Measurements from ENCODE around the gene ACTRT2.

DNA sequence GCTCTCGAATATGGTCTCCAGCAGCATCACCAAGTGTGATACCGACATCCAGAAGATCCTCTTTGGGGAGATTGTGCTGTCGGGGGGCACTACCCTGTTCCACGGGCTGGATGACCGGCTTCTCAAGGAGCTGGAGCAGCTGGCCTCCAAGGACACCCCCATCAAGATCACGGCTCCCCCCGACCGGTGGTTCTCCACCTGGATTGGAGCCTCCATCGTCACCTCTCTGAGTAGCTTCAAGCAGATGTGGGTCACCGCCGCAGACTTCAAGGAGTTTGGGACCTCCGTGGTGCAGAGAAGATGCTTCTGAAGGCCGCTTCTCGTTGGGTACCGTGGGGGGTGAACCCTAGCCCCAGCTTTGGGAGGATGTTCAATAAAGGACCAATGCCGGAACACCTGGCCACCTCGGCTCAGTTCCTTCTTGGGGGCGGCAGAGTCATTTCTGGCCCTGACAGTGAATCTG is 1.3 kb downstream of the ACTRT2 start:
- TF ChIP-seq, protein P1, sequence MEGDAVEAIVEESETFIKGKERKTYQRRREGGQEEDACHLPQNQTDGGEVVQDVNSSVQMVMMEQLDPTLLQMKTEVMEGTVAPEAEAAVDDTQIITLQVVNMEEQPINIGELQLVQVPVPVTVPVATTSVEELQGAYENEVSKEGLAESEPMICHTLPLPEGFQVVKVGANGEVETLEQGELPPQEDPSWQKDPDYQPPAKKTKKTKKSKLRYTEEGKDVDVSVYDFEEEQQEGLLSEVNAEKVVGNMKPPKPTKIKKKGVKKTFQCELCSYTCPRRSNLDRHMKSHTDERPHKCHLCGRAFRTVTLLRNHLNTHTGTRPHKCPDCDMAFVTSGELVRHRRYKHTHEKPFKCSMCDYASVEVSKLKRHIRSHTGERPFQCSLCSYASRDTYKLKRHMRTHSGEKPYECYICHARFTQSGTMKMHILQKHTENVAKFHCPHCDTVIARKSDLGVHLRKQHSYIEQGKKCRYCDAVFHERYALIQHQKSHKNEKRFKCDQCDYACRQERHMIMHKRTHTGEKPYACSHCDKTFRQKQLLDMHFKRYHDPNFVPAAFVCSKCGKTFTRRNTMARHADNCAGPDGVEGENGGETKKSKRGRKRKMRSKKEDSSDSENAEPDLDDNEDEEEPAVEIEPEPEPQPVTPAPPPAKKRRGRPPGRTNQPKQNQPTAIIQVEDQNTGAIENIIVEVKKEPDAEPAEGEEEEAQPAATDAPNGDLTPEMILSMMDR (IDR thresholded peaks at IDR 0.05), result no peak
- no peak for TF ChIP-seq NRF1 (IDR thresholded peaks at IDR 0.05; ENCODE audit: low read depth, low read length)
- TF ChIP-seq GABPA (IDR thresholded peaks at IDR 0.05; ENCODE audit: low read depth), result no peak
- TF ChIP-seq RXRA (IDR thresholded peaks at IDR 0.05; ENCODE audit: borderline replicate concordance, low read depth), result no peak
- TF ChIP-seq RAD21 (IDR thresholded peaks at IDR 0.05; ENCODE audit: low read length), result no peak
- TF ChIP-seq JUND (IDR thresholded peaks at IDR 0.05), result no peak
- TF ChIP-seq, protein P2, sequence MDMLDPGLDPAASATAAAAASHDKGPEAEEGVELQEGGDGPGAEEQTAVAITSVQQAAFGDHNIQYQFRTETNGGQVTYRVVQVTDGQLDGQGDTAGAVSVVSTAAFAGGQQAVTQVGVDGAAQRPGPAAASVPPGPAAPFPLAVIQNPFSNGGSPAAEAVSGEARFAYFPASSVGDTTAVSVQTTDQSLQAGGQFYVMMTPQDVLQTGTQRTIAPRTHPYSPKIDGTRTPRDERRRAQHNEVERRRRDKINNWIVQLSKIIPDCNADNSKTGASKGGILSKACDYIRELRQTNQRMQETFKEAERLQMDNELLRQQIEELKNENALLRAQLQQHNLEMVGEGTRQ (IDR thresholded peaks at IDR 0.05; ENCODE audit: borderline replicate concordance, low read depth, low read length), result no peak
- no peak for TF ChIP-seq EZH2phosphoT487 (IDR thresholded peaks at IDR 0.05; ENCODE audit: borderline replicate concordance, low read depth)
- TF ChIP-seq FOXM1 (IDR thresholded peaks at IDR 0.05; ENCODE audit: low read depth), result no peak
- no peak for TF ChIP-seq EP300 (IDR thresholded peaks at IDR 0.05; ENCODE audit: borderline replicate concordance in 1 of 2, low read depth in 1 of 2, low read length in 1 of 2)
- TF ChIP-seq, protein P3, sequence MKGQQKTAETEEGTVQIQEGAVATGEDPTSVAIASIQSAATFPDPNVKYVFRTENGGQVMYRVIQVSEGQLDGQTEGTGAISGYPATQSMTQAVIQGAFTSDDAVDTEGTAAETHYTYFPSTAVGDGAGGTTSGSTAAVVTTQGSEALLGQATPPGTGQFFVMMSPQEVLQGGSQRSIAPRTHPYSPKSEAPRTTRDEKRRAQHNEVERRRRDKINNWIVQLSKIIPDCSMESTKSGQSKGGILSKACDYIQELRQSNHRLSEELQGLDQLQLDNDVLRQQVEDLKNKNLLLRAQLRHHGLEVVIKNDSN (IDR thresholded peaks at IDR 0.05; ENCODE audit: borderline replicate concordance, low read depth), result no peak
- no peak for TF ChIP-seq GATA2 (CRISPR knock-in tag; IDR thresholded peaks at IDR 0.05)
- TF ChIP-seq RCOR1 (IDR thresholded peaks at IDR 0.05; ENCODE audit: low read length), result no peak
- TF ChIP-seq, protein P4, sequence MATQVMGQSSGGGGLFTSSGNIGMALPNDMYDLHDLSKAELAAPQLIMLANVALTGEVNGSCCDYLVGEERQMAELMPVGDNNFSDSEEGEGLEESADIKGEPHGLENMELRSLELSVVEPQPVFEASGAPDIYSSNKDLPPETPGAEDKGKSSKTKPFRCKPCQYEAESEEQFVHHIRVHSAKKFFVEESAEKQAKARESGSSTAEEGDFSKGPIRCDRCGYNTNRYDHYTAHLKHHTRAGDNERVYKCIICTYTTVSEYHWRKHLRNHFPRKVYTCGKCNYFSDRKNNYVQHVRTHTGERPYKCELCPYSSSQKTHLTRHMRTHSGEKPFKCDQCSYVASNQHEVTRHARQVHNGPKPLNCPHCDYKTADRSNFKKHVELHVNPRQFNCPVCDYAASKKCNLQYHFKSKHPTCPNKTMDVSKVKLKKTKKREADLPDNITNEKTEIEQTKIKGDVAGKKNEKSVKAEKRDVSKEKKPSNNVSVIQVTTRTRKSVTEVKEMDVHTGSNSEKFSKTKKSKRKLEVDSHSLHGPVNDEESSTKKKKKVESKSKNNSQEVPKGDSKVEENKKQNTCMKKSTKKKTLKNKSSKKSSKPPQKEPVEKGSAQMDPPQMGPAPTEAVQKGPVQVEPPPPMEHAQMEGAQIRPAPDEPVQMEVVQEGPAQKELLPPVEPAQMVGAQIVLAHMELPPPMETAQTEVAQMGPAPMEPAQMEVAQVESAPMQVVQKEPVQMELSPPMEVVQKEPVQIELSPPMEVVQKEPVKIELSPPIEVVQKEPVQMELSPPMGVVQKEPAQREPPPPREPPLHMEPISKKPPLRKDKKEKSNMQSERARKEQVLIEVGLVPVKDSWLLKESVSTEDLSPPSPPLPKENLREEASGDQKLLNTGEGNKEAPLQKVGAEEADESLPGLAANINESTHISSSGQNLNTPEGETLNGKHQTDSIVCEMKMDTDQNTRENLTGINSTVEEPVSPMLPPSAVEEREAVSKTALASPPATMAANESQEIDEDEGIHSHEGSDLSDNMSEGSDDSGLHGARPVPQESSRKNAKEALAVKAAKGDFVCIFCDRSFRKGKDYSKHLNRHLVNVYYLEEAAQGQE (IDR thresholded peaks at IDR 0.05; ENCODE audit: low read depth, low read length), result no peak

Data from SK-N-SH (cell line).